Measurements from ENCODE around the gene MEX3B.

Gene MEX3B

GRCh38 chr15:82021992-82022391 is 23.8 kb downstream of the MEX3B start (continued):
- peak; percentile 80 for TF ChIP-seq WT1 (tag by site-specific recombination; IDR thresholded peaks at IDR 0.05)
- TF ChIP-seq ZBTB20 (tag by site-specific recombination; IDR thresholded peaks at IDR 0.05) = no peak
- no peak; the same call in 1 of the 2 replicates for TF ChIP-seq ZEB2 (tag by site-specific recombination; IDR thresholded peaks at IDR 0.05)
- peak; percentile 79 for TF ChIP-seq PRDM1 (tag by site-specific recombination; IDR thresholded peaks at IDR 0.05)
- TF ChIP-seq ZNF580 (tag by site-specific recombination; IDR thresholded peaks at IDR 0.05) = no peak
- no peak for TF ChIP-seq ZNF211 (tag by site-specific recombination; IDR thresholded peaks at IDR 0.05; ENCODE audit: low read depth)
- no peak for TF ChIP-seq ZNF837 (tag by site-specific recombination; IDR thresholded peaks at IDR 0.05)
- no peak for TF ChIP-seq ZNF624 (tag by site-specific recombination; IDR thresholded peaks at IDR 0.05)
- no peak for TF ChIP-seq ZNF549 (tag by site-specific recombination; IDR thresholded peaks at IDR 0.05)
- TF ChIP-seq ZNF518A (tag by site-specific recombination; conservative IDR thresholded peaks at IDR 0.05; ENCODE audit: low read depth) = 0 out of 2 replicates have a peak, but pooled peaks have one; percentile 25
- no peak for TF ChIP-seq ZNF266 (tag by site-specific recombination; IDR thresholded peaks at IDR 0.05; ENCODE audit: low read depth)
- TF ChIP-seq ZNF660 (tag by site-specific recombination; IDR thresholded peaks at IDR 0.05) = peak; percentile 87
- no peak for TF ChIP-seq SCRT2 (tag by site-specific recombination; IDR thresholded peaks at IDR 0.05)
- no peak for TF ChIP-seq ZNF521 (tag by site-specific recombination; IDR thresholded peaks at IDR 0.05)
- peak; percentile 40; the same call in 1 of the 2 replicates for TF ChIP-seq PRDM10 (tag by site-specific recombination; IDR thresholded peaks at IDR 0.05)
- no peak for TF ChIP-seq HIC1 (tag by site-specific recombination; IDR thresholded peaks at IDR 0.05)
- TF ChIP-seq ZNF214 (tag by site-specific recombination; IDR thresholded peaks at IDR 0.05; ENCODE audit: borderline replicate concordance) = no peak
- TF ChIP-seq ZNF426 (tag by site-specific recombination; IDR thresholded peaks at IDR 0.05) = no peak
- no peak for TF ChIP-seq ZNF19 (tag by site-specific recombination; IDR thresholded peaks at IDR 0.05; ENCODE audit: low read depth)
- no peak for TF ChIP-seq PRDM2 (tag by site-specific recombination; IDR thresholded peaks at IDR 0.05; ENCODE audit: borderline replicate concordance)
- no peak for TF ChIP-seq REPIN1 (tag by site-specific recombination; IDR thresholded peaks at IDR 0.05; ENCODE audit: low read depth)
- no peak for TF ChIP-seq SALL2 (tag by site-specific recombination; IDR thresholded peaks at IDR 0.05; ENCODE audit: borderline replicate concordance)
- TF ChIP-seq ZNF701 (tag by site-specific recombination; IDR thresholded peaks at IDR 0.05) = no peak
- TF ChIP-seq KLF1 (tag by site-specific recombination; IDR thresholded peaks at IDR 0.05) = no peak

All from HEK293 (cell line).